Neural cell (in vitro differentiated cells): Measurements from ENCODE around the gene XYLT2. TPM values are rescaled to one million over a fixed set of nuclear protein-coding genes. Genes with fewer than 3 reads are reported as not detected.
"Not testable (repeated sequence)": the region's sequence is repeated elsewhere in the genome, so short reads cannot be mapped to it uniquely, and the experiment has no call there.

Experiments used
- H2AFZ ChIP-seq: fragments of 200-600, 300-800 bp; sonication (generic), shearing (Covaris generic); 2 replicates; pipeline ENCODE4 v1.6.0; 2014; ENCODE audit warnings: low read depth, mild to moderate bottlenecking, antibody characterized with exemption, low read length, moderate library complexity
- H3F3A ChIP-seq: fragments of 200-600 bp; shearing (Covaris generic); 2 replicates; pipeline ENCODE4 v1.6.1; 2016; ENCODE audit warnings: mild to moderate bottlenecking, moderate library complexity, mixed read lengths, antibody characterized with exemption, low read length; ENCODE audit not compliant: insufficient read depth, poor library complexity, severe bottlenecking
- H3K27ac ChIP-seq: fragments of 200-600, 300-800 bp; sonication (generic), shearing (Covaris generic); 2 replicates; pipeline ENCODE4 v1.5.1; 2014; ENCODE audit warnings: mild to moderate bottlenecking, low read length, moderate library complexity
- H3K27me3 ChIP-seq: fragments of 300-800, 200-600 bp; sonication (generic), shearing (Covaris generic); 2 replicates; pipeline ENCODE4 v1.6.0; 2014; ENCODE audit warnings: mild to moderate bottlenecking, low read depth, low read length, moderate library complexity; ENCODE audit not compliant: insufficient read depth
- H3K36me3 ChIP-seq: fragments of 300-800, 200-600 bp; sonication (generic), shearing (Covaris generic); 2 replicates; pipeline ENCODE4 v1.5.1; 2014; ENCODE audit warnings: mild to moderate bottlenecking, antibody characterized with exemption, low read length, moderate library complexity; ENCODE audit not compliant: insufficient read depth
- H3K4me2 ChIP-seq: fragments of 300-800, 200-600 bp; sonication (generic), shearing (Covaris generic); 2 replicates; pipeline ENCODE4 v1.6.0; 2014; ENCODE audit warnings: mild to moderate bottlenecking, low read length
- H3K4me3 ChIP-seq: fragments of 300-800, 200-600 bp; sonication (generic), shearing (Covaris generic); 2 replicates; pipeline ENCODE4 v1.5.1; 2014; ENCODE audit warnings: mild to moderate bottlenecking, low read length, moderate library complexity
- H3K79me2 ChIP-seq: fragments of 200-600 bp; shearing (Covaris generic); replicated peaks from 2 replicates; pipeline ENCODE4 v1.6.0; 2014; ENCODE audit warnings: mild to moderate bottlenecking, low read length, moderate library complexity; ENCODE audit not compliant: insufficient read depth
- H3K9ac ChIP-seq: fragments of 300-800, 200-600 bp; sonication (generic), shearing (Covaris generic); 2 replicates; pipeline ENCODE4 v1.6.1; 2016; ENCODE audit warnings: mild to moderate bottlenecking, low read length, mixed read lengths
- H3K9me2 ChIP-seq: fragments of 200-600 bp; shearing (Covaris generic); 2 replicates; pipeline ENCODE4 v1.6.1; 2016; ENCODE audit warnings: mild to moderate bottlenecking, low read length, mixed read lengths; ENCODE audit not compliant: insufficient read depth
- H3K9me3 ChIP-seq: fragments of 200-600, 300-800 bp; sonication (generic), shearing (Covaris generic); 2 replicates; pipeline ENCODE4 v1.6.1; 2016; ENCODE audit warnings: mild to moderate bottlenecking, mixed run types, low read length, moderate library complexity, mixed read lengths
- H4K20me1 ChIP-seq: fragments of 200-600 bp; shearing (Covaris generic); 2 replicates; pipeline ENCODE4 v1.6.1; 2016; ENCODE audit warnings: mild to moderate bottlenecking, mixed run types; ENCODE audit not compliant: insufficient read depth
- CTCF ChIP-seq: fragments of 450-650 bp; IDR thresholded peaks from 2 replicates; pipeline ENCODE4 v1.5.1; 2014; ENCODE audit warnings: antibody characterized with exemption, mild to moderate bottlenecking, moderate library complexity; ENCODE audit not compliant: poor library complexity, severe bottlenecking
- EP300 ChIP-seq: fragments of 450-650 bp; conservative IDR thresholded peaks from 2 replicates; pipeline ENCODE4 v1.6.1; 2014; ENCODE audit warnings: antibody characterized with exemption, mild to moderate bottlenecking, moderate library complexity; ENCODE audit not compliant: poor library complexity, severe bottlenecking
- EZH2 ChIP-seq: fragments of 200-600, 300-800 bp; shearing (Covaris generic), sonication (generic); IDR thresholded peaks from 2 replicates; pipeline ENCODE4 v1.6.1; 2014; ENCODE audit warnings: antibody characterized with exemption, low read length, borderline replicate concordance, mild to moderate bottlenecking; ENCODE audit not compliant: insufficient read depth, poor library complexity, severe bottlenecking
- MXI1 ChIP-seq: fragments of 450-650 bp; conservative IDR thresholded peaks from 2 replicates; pipeline ENCODE4 v1.6.1; 2014; ENCODE audit warnings: antibody characterized with exemption, mild to moderate bottlenecking; ENCODE audit not compliant: poor library complexity, severe bottlenecking
- POLR2AphosphoS5 ChIP-seq: IDR thresholded peaks from 2 replicates; pipeline ENCODE4 v1.6.1; 2012
- RAD21 ChIP-seq: fragments of 450-650 bp; conservative IDR thresholded peaks from 2 replicates; pipeline ENCODE4 v1.6.1; 2014; ENCODE audit warnings: antibody characterized with exemption, mild to moderate bottlenecking, moderate library complexity
- REST ChIP-seq: IDR thresholded peaks from 2 replicates; pipeline ENCODE4 v1.6.1; 2012; ENCODE audit warnings: borderline replicate concordance
- SMC3 ChIP-seq: fragments of 450-650 bp; conservative IDR thresholded peaks from 2 replicates; pipeline ENCODE4 v1.6.1; 2014; ENCODE audit warnings: antibody characterized with exemption, mild to moderate bottlenecking, moderate library complexity; ENCODE audit not compliant: poor library complexity
- TAF1 ChIP-seq: IDR thresholded peaks from 2 replicates; pipeline ENCODE4 v1.6.1; 2012; ENCODE audit warnings: low read depth
- polyA plus RNA-seq: library from polyadenylated mRNA; depleted of rRNA; stranded (reverse); fragments of >200 nt; gene quantifications from 2 replicates; pipeline ENCODE4 v1.2.3, GENCODE V29; 2014

The XYLT2 gene
- polyA plus RNA-seq, 1 donor from 2014 or later, result 6.9 TPM

- no peaks in the 10 kb centered on the region for H3F3A ChIP-seq
- no peak overlapping the region for H3K4me3 ChIP-seq
- H3K27ac ChIP-seq, result no peak overlapping the region
- H3K79me2 ChIP-seq, result no peaks in the 10 kb centered on the region
- no peak overlapping the region for H2AFZ ChIP-seq
- TF ChIP-seq EZH2 (no peak), REST (no peak)
- no peak overlapping the region for H3K4me2 ChIP-seq
- H3K9me3 ChIP-seq, result no peaks in the 10 kb centered on the region
- no peaks in the 10 kb centered on the region for H3K9me2 ChIP-seq
- H3K27me3 ChIP-seq, result no peaks in the 10 kb centered on the region
- no peak overlapping the region for H3K9ac ChIP-seq
- no peaks in the 10 kb centered on the region for H3K36me3 ChIP-seq
- H4K20me1 ChIP-seq, result no peaks in the 10 kb centered on the region
Measured at GRCh38 chr17:50314456-50315011, 31.4 kb upstream of the XYLT2 start.

GRCh38 chr17:50316016-50316587 is 29.8 kb upstream of the XYLT2 start:
- Histone ChIP-seq H3K9me3 (no peaks in the 10 kb centered on the region), H3K4me3 (no peak overlapping the region), H3K27ac (no peak overlapping the region), H3K9me2 (no peaks in the 10 kb centered on the region), H3K4me2 (no peak overlapping the region), H3F3A (no peaks in the 10 kb centered on the region), H3K27me3 (no peaks in the 10 kb centered on the region), H3K79me2 (no peaks in the 10 kb centered on the region), H3K36me3 (no peaks in the 10 kb centered on the region), H4K20me1 (no peaks in the 10 kb centered on the region), H3K9ac (no peak overlapping the region), H2AFZ (no peak overlapping the region)
- TF ChIP-seq SMC3 (no peak), EP300 (no peak), EZH2 (no peak), REST (no peak), CTCF (no peak), POLR2AphosphoS5 (no peak), TAF1 (no peak), MXI1 (no peak), RAD21 (no peak)

GRCh38 chr17:50316660-50317059 is 29.3 kb upstream of the XYLT2 start:
- not testable (repeated sequence) for H3F3A ChIP-seq, H3K27ac ChIP-seq, H3K79me2 ChIP-seq, H3K27me3 ChIP-seq, H3K9me3 ChIP-seq, H3K9ac ChIP-seq, H2AFZ ChIP-seq, H3K4me2 ChIP-seq, H3K36me3 ChIP-seq, H3K4me3 ChIP-seq, H3K9me2 ChIP-seq, H4K20me1 ChIP-seq
